GM21786 (cell line): ENCODE measurements around the gene ZNF440.
"Not testable (repeated sequence)": the region's sequence is repeated elsewhere in the genome, so short reads cannot be mapped to it uniquely, and the experiment has no call there.

ENCODE experiments used
- ATAC-seq: cut with Tn5 transposase; IDR thresholded peaks from one replicate; pipeline ENCODE4 v1.9.1; 2021; ENCODE audit not compliant: unreplicated experiment

The ZNF440 gene

GRCh38 chr19:11814029-11814699 is at the start of gene ZNF440:
ZNF440 (plus strand) TSS chr19:11814273; CDS start chr19:11814448, 175 bp downstream.
- ATAC-seq: peak; percentile 98

GRCh38 chr19:11766597-11767591 is 47.2 kb upstream of the ZNF440 start, which contains the start of gene ZNF441:
ZNF441 (plus strand) TSS chr19:11767000; CDS start chr19:11767194, 194 bp downstream.
- ATAC-seq: peak; percentile 89

GRCh38 chr19:11767633-11768133 is 46.4 kb upstream of the ZNF440 start:
- peak; percentile 24 for ATAC-seq

- no peak for ATAC-seq
Measured at GRCh38 chr19:11769995-11770394, 44.1 kb upstream of the ZNF440 start.

- not testable (repeated sequence) for ATAC-seq
Measured at GRCh38 chr19:11771520-11771919, 42.6 kb upstream of the ZNF440 start.

- not testable (repeated sequence) for ATAC-seq
Measured at GRCh38 chr19:11776669-11777068, 37.4 kb upstream of the ZNF440 start.

- ATAC-seq: no peak
Measured at GRCh38 chr19:11780431-11781020, 33.5 kb upstream of the ZNF440 start.

- ATAC-seq: no peak
Measured at GRCh38 chr19:11781295-11782057, 32.6 kb upstream of the ZNF440 start.

GRCh38 chr19:11783767-11784166 is 30.3 kb upstream of the ZNF440 start:
- no peak for ATAC-seq

GRCh38 chr19:11784356-11784755 is 29.7 kb upstream of the ZNF440 start:
- ATAC-seq: no peak

- ATAC-seq: no peak
Measured at GRCh38 chr19:11787536-11787935, 26.5 kb upstream of the ZNF440 start.

- ATAC-seq: no peak
Measured at GRCh38 chr19:11792942-11793341, 21.1 kb upstream of the ZNF440 start.

- no peak for ATAC-seq
Measured at GRCh38 chr19:11797491-11797890, 16.6 kb upstream of the ZNF440 start.

GRCh38 chr19:11798391-11799330 is 15.4 kb upstream of the ZNF440 start, which contains the start of gene ZNF491:
ZNF491 (plus strand) TSS chr19:11798523; CDS start chr19:11805954, 7,431 bp downstream.
- peak; percentile 96 for ATAC-seq

GRCh38 chr19:11806354-11807098 is 7.5 kb upstream of the ZNF440 start:
- no peak for ATAC-seq

- no peak for ATAC-seq
Measured at GRCh38 chr19:11807099-11807380, 7.0 kb upstream of the ZNF440 start.

- peak; percentile 34 for ATAC-seq
Measured at GRCh38 chr19:11813703-11814028, 407 bp upstream of the ZNF440 start.

- ATAC-seq: no peak
Measured at GRCh38 chr19:11814700-11815035, 595 bp downstream of the ZNF440 start.

- ATAC-seq: no peak
Measured at GRCh38 chr19:11821474-11822109, 7.5 kb downstream of the ZNF440 start.
